Gastrocnemius medialis (tissue), 4 donors: ENCODE results near the gene RFPL3. TPM values are rescaled to one million over a fixed set of nuclear protein-coding genes. Genes with fewer than 3 reads are reported as not detected.

Experiments used
- ATAC-seq, 2 donors: fragments of 150-250 bp; one replicate each; pipeline ENCODE4 v1.9.1; 2016
- DNase-seq, 2 donors: peaks; one replicate each; pipeline ENCODE4 v3.0.0-alpha.2; 2019
- H3K27ac ChIP-seq, 4 donors: fragments of 200-600 bp; sonication (generic); 1 replicate in 1 of 4; 2 replicates in 3 of 4; pipeline ENCODE4 v1.5.1; 2016 to 2018; ENCODE audit warnings: mild to moderate bottlenecking in 2 of 4, moderate library complexity in 1 of 4
- H3K27me3 ChIP-seq, 3 donors: fragments of 200-600 bp; sonication (generic) in 2 of 3; 1 replicate in 1 of 3; 2 replicates in 2 of 3; pipeline versions ENCODE4 v1.5.1 to v1.6.0; 2016 to 2019; ENCODE audit warnings: mild to moderate bottlenecking in 1 of 3, moderate library complexity in 1 of 3
- H3K36me3 ChIP-seq, 2 donors: fragments of 200-600 bp; sonication (generic) in 1 of 2; one replicate each; pipeline ENCODE4 v1.5.1; 2017 to 2018
- H3K4me1 ChIP-seq, 2 donors: fragments of 200-600 bp; sonication (generic) in 1 of 2; one replicate each; pipeline ENCODE4 v1.5.1; 2016 to 2017; ENCODE audit warnings: mild to moderate bottlenecking in 2 of 2
- H3K4me3 ChIP-seq, 4 donors: fragments of 200-600 bp; sonication (generic) in 3 of 4; 1 replicate in 1 of 4; 2 replicates in 3 of 4; pipeline ENCODE4 v1.5.1; 2016 to 2019; ENCODE audit warnings: mild to moderate bottlenecking in 2 of 4
- H3K9me3 ChIP-seq, 3 donors: fragments of 200-600 bp; sonication (generic) in 2 of 3; 1 replicate in 1 of 3; 2 replicates in 2 of 3; pipeline ENCODE4 v1.5.1; 2016 to 2019
- POLR2A ChIP-seq, 2 donors: fragments of 450-650 bp; IDR thresholded peaks; one replicate each; pipeline ENCODE4 v1.6.1; 2017; ENCODE audit warnings: antibody characterized with exemption in 2 of 2, mild to moderate bottlenecking in 2 of 2, moderate library complexity in 2 of 2
- in situ Hi-C, 4 donors: fragments of 200-750 bp; cut with MboI; loops; one replicate each; pipeline versions ENCODE4 v1.15.0 to v1.8.0; 2017; ENCODE audit warnings: low sequenced_read_pairs in 4 of 4
- intact Hi-C: fragments of 100-400 bp; cut with DNase I; formaldehyde crosslinking; loops from one replicate; pipeline ENCODE4 v1.15.1; 2023; ENCODE audit warnings: low total_unique reads
- total RNA-seq, 4 donors: library from RNA; depleted of rRNA; stranded (reverse); fragments of >200 nt; gene quantifications; one replicate each; pipeline versions ENCODE4 v1.1.0 to v1.2.3, GENCODE V29; 2016
- TF ChIP-seq, protein P1 (sequence below), 5 experiments: fragments of 450-650 bp in 3 of 5; fragments of 200-600 bp in 2 of 5; sonication (generic) in 2 of 5; IDR thresholded peaks in 4 of 5; conservative IDR thresholded peaks in 1 of 5; 1 replicate in 4 of 5; 2 replicates in 1 of 5; pipeline ENCODE4 v1.5.1; 2016 to 2019; ENCODE audit warnings: antibody characterized with exemption in 5 of 5, mild to moderate bottlenecking in 3 of 5, moderate library complexity in 3 of 5

The RFPL3 gene
- total RNA-seq, 4 donors from 2014 or later = not detected

DNA sequence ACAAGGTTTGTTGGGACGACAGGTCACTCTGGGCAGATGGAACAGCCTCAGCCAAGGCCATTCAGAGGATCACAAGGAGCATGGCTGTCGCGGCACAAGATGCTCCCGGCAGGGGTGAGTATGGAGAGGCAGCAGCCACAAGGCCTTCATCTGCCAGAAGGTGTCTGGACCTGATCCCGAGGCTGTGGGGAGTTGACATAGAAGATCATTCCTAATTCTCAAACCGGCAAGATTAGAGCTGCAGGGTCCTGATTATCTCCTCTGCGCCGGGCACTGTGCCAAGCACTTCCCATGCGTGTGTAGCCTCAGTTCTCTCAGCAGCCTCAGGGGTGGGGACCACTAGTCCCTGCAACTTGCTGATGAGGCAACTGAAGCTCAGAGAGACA, 32.3 kb upstream of the RFPL3 start:
- H3K36me3 ChIP-seq = no peaks in the 10 kb centered on the region
- H3K4me1 ChIP-seq = no peaks in the 10 kb centered on the region
- H3K27ac ChIP-seq = no peak overlapping the region
- TF ChIP-seq POLR2A (IDR thresholded peaks at IDR 0.05) = no peak
- TF ChIP-seq, protein P1, sequence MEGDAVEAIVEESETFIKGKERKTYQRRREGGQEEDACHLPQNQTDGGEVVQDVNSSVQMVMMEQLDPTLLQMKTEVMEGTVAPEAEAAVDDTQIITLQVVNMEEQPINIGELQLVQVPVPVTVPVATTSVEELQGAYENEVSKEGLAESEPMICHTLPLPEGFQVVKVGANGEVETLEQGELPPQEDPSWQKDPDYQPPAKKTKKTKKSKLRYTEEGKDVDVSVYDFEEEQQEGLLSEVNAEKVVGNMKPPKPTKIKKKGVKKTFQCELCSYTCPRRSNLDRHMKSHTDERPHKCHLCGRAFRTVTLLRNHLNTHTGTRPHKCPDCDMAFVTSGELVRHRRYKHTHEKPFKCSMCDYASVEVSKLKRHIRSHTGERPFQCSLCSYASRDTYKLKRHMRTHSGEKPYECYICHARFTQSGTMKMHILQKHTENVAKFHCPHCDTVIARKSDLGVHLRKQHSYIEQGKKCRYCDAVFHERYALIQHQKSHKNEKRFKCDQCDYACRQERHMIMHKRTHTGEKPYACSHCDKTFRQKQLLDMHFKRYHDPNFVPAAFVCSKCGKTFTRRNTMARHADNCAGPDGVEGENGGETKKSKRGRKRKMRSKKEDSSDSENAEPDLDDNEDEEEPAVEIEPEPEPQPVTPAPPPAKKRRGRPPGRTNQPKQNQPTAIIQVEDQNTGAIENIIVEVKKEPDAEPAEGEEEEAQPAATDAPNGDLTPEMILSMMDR (IDR thresholded peaks at IDR 0.05 in 4 of 5, conservative IDR thresholded peaks at IDR 0.05 in 1 of 5) = no peak
- H3K27me3 ChIP-seq = no peaks in the 10 kb centered on the region
- intact Hi-C loops = no loop called here
- no peak overlapping the region for H3K4me3 ChIP-seq
- DNase-seq (no peak), ATAC-seq (no peak)
- H3K9me3 ChIP-seq = no peaks in the 10 kb centered on the region
- in situ Hi-C loops = loop anchor here in 1 of 4 donors (25.0 kb wide), 1 partner anchor 88 kb away; no protein-coding TSS in a partner anchor

DNA sequence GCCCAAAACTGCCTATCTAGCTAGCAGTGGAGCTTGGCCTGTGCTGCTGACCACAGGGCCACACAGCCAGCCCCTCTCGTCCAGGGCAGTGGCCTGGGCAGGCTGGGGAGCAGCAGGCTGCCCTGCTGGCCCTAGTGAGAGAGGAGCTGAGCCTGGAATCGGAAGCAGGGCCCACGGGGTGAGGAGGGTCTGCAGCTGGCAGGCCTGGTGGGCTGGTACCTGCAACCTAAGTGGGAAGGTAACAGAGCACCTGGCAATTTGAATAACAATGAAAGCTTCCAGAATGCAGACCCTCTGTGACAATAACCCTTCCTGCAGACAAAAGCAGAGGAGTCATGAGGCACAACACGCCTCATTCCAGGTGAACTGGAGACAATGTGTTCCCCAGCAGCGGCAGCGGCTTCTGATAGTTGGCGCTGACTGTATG, 31.8 kb upstream of the RFPL3 start:
- no peak overlapping the region for H3K27ac ChIP-seq
- no peaks in the 10 kb centered on the region for H3K4me1 ChIP-seq
- no peaks in the 10 kb centered on the region for H3K36me3 ChIP-seq
- in situ Hi-C loops (loop anchor here in 1 of 4 donors (25.0 kb wide), 1 partner anchor 89 kb away; no protein-coding TSS in a partner anchor), intact Hi-C loops (no loop called here)
- H3K27me3 ChIP-seq = no peaks in the 10 kb centered on the region
- TF ChIP-seq, protein P1 (IDR thresholded peaks at IDR 0.05 in 4 of 5, conservative IDR thresholded peaks at IDR 0.05 in 1 of 5) = no peak
- no peak for TF ChIP-seq POLR2A (IDR thresholded peaks at IDR 0.05)
- H3K9me3 ChIP-seq = no peaks in the 10 kb centered on the region
- DNase-seq = no peak
- no peak for ATAC-seq
- no peak overlapping the region for H3K4me3 ChIP-seq

DNA sequence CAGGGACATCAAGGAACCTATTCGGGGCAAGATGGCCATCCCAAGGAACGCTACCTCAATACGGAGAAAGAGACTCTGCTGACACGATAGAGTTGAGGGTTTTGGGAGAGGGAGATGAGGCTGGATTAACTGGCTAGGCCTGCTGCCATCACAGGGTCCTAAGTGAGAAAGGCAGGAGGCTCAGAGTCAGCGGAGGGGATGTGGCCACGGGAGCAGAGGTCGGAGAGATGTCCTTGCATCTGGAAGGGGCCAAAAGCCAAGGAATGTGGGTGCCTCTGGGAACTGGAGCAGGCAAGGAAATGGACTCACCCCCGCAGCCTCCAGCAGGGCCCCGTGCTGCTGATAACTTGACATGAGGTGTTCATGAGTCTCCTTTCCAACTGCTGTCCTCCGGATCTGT, 31.0 kb upstream of the RFPL3 start:
- ATAC-seq (no peak), DNase-seq (no peak)
- TF ChIP-seq, protein P1 (IDR thresholded peaks at IDR 0.05 in 4 of 5, conservative IDR thresholded peaks at IDR 0.05 in 1 of 5) = no peak
- no peak for TF ChIP-seq POLR2A (IDR thresholded peaks at IDR 0.05)
- Histone ChIP-seq H3K9me3 (no peaks in the 10 kb centered on the region), H3K4me1 (no peaks in the 10 kb centered on the region), H3K27me3 (no peaks in the 10 kb centered on the region), H3K36me3 (no peaks in the 10 kb centered on the region), H3K4me3 (no peak overlapping the region), H3K27ac (no peak overlapping the region)
- intact Hi-C loops (no loop called here), in situ Hi-C loops (loop anchor here in 1 of 4 donors (25.0 kb wide), 1 partner anchor 89 kb away; no protein-coding TSS in a partner anchor)

DNA sequence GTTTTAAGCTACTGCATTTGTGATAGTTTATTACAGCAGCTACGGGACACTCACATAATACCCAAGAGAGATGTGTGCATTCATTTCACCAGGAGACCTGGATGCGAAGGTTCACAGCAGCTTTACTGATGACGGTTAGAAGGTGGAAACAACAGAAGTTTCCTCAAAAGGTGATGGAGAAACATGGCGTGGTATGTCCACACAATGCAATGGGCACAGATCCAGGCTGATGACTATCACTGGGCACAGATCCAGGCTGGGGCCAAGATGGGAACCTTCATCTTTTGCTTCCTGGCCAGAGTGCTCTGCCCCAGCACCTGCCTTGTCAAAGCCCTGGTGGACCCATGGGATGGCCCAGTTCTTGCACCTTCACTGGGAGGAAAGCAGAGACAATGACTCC, 30.6 kb upstream of the RFPL3 start:
- no peak for TF ChIP-seq POLR2A (IDR thresholded peaks at IDR 0.05)
- TF ChIP-seq, protein P1 (IDR thresholded peaks at IDR 0.05 in 4 of 5, conservative IDR thresholded peaks at IDR 0.05 in 1 of 5) = no peak
- Histone ChIP-seq H3K4me3 (no peak overlapping the region), H3K27ac (no peak overlapping the region), H3K9me3 (no peaks in the 10 kb centered on the region), H3K36me3 (no peaks in the 10 kb centered on the region), H3K27me3 (no peaks in the 10 kb centered on the region), H3K4me1 (no peaks in the 10 kb centered on the region)
- DNase-seq (no peak), ATAC-seq (no peak)
- intact Hi-C loops = no loop called here
- in situ Hi-C loops = loop anchor here in 1 of 4 donors (25.0 kb wide), 1 partner anchor 90 kb away; no protein-coding TSS in a partner anchor
